Panc1 (cell line): Measurements from ENCODE around the gene MEGF9.

ENCODE experiments used
- CTCF ChIP-seq: fragments of 450-650 bp; IDR thresholded peaks from 2 replicates; pipeline ENCODE4 v1.5.1; 2017; ENCODE audit warnings: mild to moderate bottlenecking
- POLR2AphosphoS5 ChIP-seq: IDR thresholded peaks from 2 replicates; pipeline ENCODE4 v1.6.1; 2012; ENCODE audit warnings: mild to moderate bottlenecking, low read depth, low read length, moderate library complexity
- REST ChIP-seq, 2 experiments: IDR thresholded peaks; 2 replicates each; pipeline ENCODE4 v1.6.1; 2011 to 2012; ENCODE audit warnings: low read depth in 2 of 2, control low read depth in 1 of 2, low read length in 1 of 2, mild to moderate bottlenecking in 1 of 2, moderate library complexity in 1 of 2; ENCODE audit not compliant: insufficient read depth in 1 of 2
- SIN3A ChIP-seq: IDR thresholded peaks from 2 replicates; pipeline ENCODE4 v1.6.1; 2012; ENCODE audit warnings: low read depth, mild to moderate bottlenecking, low read length, moderate library complexity, borderline replicate concordance; ENCODE audit not compliant: insufficient read depth

- no peak for TF ChIP-seq CTCF
- no peak for TF ChIP-seq POLR2AphosphoS5
- TF ChIP-seq REST (IDR thresholded peaks at IDR 0.05; ENCODE audit: insufficient read depth in 1 of 2, low read depth in 2 of 2, low read length in 1 of 2), result no peak
- no peak for TF ChIP-seq SIN3A
Observed at GRCh38 chr9:120715389-120715924, 1.2 kb upstream of the MEGF9 start.
